Hematopoietic multipotent progenitor cell treated with erythropoietin and hydrocortisone succinate and interleukin-3 and kit ligand, for 17 days (in vitro differentiated cells): ENCODE data around the gene CENPP.

Experiments
- DNase-seq: peaks from one replicate; pipeline ENCODE4 v3.0.0-alpha.2; 2015; ENCODE audit warnings: low spot score

CENPP gene

GRCh38 chr9:92313624-92314012, 12.1 kb upstream of the CENPP start:
- no peak for DNase-seq

DNA sequence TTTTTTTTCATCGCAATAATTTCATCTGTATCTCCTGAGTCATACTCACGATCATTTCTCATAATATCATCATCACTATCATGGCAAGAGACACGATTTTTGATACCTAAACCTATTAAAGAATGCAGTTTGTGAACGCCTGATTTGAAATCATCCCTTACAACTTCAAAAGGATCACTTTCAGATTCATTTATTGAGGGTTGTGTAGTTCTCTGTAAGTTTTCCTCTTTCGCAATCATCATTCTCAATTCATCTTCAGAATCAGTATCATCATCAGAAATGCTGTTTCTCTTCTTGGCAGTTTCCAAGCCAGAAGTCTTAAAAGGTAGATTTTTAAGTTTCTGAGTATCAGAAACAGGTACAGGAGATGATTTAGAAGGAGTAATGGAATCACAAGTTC, 10.3 kb upstream of the CENPP start:
- no peak for DNase-seq

DNA sequence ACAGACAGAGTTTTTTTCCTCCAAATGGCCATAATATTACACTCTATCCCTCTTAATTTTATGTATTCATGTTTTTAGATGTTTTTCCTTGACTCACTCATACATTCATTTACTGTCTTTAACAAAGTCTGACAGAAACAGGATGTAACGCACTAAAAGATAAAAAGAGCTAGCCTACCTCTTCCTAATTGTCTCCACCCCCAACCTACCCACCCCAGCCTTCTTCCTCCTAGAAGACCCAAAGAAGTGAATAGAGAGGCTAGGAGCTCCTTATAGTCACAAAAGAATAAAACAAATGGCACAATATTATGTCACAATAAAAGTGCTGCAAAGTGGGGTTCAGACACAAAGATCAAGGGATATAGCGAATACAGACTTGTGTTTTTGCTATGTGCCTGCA, 1.3 kb upstream of the CENPP start:
- DNase-seq: no peak

DNA sequence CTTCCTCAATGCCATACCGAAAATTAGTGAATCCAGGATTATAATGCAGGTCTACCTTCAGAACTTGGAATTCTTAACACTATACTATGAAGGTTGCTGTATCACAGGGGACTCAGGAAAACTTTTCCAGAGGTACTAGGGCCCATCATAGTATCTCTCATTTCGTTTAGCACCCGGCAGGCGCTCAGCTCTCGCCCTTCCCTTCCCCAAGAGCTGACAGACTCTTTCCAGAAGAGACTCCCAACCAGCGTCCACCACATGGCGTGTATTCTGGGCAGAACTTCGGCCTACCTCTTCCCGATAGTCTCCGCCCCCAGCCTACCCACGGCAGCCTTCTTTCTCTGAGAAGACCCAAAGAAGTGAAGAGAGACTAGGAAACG, 874 bp upstream of the CENPP start:
- no peak for DNase-seq

- no peak for DNase-seq
Measured at GRCh38 chr9:92325991-92326500, 293 bp downstream of the CENPP start.

- DNase-seq: no peak
Measured at GRCh38 chr9:92327283-92327850, 1.6 kb downstream of the CENPP start.

- DNase-seq: no peak
Measured at GRCh38 chr9:92328225-92328624, 2.5 kb downstream of the CENPP start.

- no peak for DNase-seq
Measured at GRCh38 chr9:92332577-92333281, 7.0 kb downstream of the CENPP start.

- DNase-seq: no peak
Measured at GRCh38 chr9:92333282-92333634, 7.5 kb downstream of the CENPP start.

DNA sequence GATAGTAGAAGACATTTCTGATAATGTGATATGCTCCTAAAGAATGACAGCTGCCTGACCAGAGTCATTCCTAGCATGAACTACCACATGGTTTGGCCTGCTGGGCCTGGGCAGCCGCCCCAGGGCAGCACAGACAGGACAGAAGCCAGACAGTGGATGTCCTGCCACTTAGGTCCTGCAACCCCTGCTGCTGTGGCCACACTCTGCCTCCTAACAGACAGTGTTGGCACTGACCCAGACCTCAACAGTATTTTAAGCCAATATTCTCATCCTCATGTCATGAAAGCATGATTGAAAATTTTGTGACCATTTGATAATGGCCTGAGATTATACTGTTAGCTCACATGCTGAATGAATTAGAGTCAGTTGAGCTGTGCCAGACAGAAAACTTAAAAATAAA, 15.8 kb downstream of the CENPP start:
- no peak for DNase-seq

DNA sequence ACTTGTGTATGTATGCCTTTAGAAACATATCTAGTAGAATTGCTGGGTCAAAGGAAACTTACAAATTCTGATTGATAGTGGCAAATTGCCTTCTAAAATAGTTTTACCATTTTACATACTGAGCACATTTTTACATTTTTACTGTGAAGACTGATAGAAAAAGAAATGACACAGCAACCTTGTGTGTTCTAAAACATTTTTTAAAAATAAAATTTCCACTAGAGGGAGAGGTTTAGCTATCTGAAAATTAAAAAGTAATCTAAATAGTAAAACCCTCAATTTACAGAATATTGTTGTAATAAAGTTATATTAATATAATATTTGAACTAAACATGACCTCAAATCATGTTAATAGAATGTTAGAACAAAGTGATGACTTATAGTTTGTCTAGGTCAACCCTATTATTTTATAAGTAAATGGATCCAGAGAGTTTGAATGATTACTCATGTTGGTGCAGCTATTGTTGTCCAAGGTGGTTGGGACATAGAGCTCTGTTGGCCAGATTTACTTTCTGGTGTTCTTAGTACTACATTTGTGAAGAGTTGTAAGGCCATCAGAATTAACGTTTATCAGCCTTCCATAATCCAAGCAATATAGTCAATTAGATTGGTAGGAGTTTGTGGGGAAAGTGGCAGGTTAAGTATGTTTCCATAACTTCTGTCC, 17.2 kb downstream of the CENPP start:
- no peak for DNase-seq

DNA sequence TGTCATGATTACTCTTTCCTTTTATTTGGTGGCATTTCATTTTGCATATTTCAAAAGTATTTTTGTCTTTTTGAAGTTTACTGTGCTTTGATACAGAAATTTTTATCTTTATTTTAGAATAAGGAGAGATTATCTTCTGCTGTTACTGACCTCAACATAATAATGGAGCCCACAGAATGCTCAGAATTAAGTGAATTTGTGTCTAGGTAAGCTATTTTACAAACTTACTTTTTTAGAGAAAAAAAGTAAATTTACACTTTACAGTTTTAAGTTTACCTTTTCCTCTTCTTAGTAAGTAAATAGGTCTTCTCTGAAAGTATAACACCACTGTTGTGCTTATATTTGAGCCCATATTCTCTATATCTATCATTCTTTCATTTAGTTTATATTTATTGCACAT, 19.8 kb downstream of the CENPP start:
- no peak for DNase-seq

GRCh38 chr9:92349771-92350739, 24.3 kb downstream of the CENPP start:
- DNase-seq: no peak

GRCh38 chr9:92350740-92351133, 25.0 kb downstream of the CENPP start:
- no peak for DNase-seq

GRCh38 chr9:92353051-92353450, 27.3 kb downstream of the CENPP start:
- no peak for DNase-seq

GRCh38 chr9:92359394-92359995, 33.7 kb downstream of the CENPP start:
- no peak for DNase-seq

DNA sequence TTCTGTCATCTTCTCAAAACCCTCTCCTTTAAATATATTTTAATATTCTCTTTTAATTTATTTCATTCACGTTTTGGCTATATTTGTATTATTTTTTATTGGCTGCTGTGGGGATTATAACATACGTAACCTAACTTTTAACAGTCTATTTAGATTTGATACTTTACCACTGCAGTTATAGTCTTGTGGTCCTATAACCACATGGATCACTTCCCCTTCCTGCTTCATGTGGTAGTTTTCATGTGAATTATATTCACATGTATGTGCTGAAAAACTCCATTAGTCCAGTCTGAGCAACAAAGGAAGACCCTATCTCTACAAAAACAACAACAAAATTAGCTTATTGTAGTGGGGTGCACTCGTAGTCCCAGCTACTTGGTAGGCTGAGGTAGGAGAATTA, 34.3 kb downstream of the CENPP start:
- DNase-seq: no peak

GRCh38 chr9:92369075-92369474, 43.3 kb downstream of the CENPP start:
- no peak for DNase-seq

GRCh38 chr9:92373167-92373566, 47.4 kb downstream of the CENPP start:
- no peak for DNase-seq

- no peak for DNase-seq
Measured at GRCh38 chr9:92377876-92378275, 52.1 kb downstream of the CENPP start.

- no peak for DNase-seq
Measured at GRCh38 chr9:92378865-92379560, 53.3 kb downstream of the CENPP start.
